Liver (tissue), 2 donors: Measurements from ENCODE around the gene TMEM135.

Experiments
- TF ChIP-seq, protein P1 (sequence below): IDR thresholded peaks from 2 replicates; pipeline ENCODE4 v1.6.1; 2016; ENCODE audit warnings: antibody characterized with exemption
- TF ChIP-seq, protein P2 (sequence below): IDR thresholded peaks from 2 replicates; pipeline ENCODE4 v1.6.1; 2016; ENCODE audit warnings: antibody characterized with exemption
- donor health status: healthy.

DNA sequence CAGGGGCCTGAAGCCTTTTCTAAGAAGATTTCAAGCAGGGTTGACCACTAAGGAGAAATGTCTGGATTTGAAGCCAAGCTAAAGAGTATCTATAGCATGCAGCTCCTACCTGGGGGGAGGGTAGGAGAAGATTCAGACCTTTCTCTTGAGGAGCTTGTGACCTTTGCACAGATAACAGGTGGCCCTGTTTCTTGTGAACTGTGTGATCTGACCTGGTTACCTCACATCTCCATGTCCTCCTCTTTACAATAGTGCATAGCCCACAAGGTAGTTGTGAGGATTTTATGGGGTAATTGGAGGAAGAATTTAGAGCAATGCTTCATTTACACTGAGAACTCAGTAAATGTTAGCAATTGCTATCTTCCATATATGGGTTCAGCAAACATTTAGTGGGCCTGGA is 310.1 kb downstream of the TMEM135 start:
- TF ChIP-seq, protein P1, sequence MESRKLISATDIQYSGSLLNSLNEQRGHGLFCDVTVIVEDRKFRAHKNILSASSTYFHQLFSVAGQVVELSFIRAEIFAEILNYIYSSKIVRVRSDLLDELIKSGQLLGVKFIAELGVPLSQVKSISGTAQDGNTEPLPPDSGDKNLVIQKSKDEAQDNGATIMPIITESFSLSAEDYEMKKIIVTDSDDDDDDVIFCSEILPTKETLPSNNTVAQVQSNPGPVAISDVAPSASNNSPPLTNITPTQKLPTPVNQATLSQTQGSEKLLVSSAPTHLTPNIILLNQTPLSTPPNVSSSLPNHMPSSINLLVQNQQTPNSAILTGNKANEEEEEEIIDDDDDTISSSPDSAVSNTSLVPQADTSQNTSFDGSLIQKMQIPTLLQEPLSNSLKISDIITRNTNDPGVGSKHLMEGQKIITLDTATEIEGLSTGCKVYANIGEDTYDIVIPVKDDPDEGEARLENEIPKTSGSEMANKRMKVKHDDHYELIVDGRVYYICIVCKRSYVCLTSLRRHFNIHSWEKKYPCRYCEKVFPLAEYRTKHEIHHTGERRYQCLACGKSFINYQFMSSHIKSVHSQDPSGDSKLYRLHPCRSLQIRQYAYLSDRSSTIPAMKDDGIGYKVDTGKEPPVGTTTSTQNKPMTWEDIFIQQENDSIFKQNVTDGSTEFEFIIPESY: no peak
- TF ChIP-seq, protein P2, sequence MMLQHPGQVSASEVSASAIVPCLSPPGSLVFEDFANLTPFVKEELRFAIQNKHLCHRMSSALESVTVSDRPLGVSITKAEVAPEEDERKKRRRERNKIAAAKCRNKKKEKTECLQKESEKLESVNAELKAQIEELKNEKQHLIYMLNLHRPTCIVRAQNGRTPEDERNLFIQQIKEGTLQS: no peak
